H1 (cell line): Measurements from ENCODE around the gene NELFB. TPM values are rescaled to one million over a fixed set of nuclear protein-coding genes. Genes with fewer than 3 reads are reported as not detected.

ENCODE experiments used
- KDM4A ChIP-seq: IDR thresholded peaks from one replicate; pipeline ENCODE4 v1.7.1; 2012; ENCODE audit warnings: low read depth, mild to moderate bottlenecking, moderate library complexity, low read length, inconsistent platforms; ENCODE audit not compliant: severe bottlenecking
- POLR2AphosphoS5 ChIP-seq: IDR thresholded peaks from 2 replicates; pipeline ENCODE4 v1.6.1; 2011; ENCODE audit warnings: low read depth, low read length
- SUZ12 ChIP-seq: fragments of 200-600 bp; sonication (generic); IDR thresholded peaks from 2 replicates; pipeline ENCODE4 v1.6.1; 2012; ENCODE audit warnings: mild to moderate bottlenecking, inconsistent platforms, low read length, moderate library complexity, mixed read lengths
- polyA plus RNA-seq, 7 experiments: library from polyadenylated mRNA; depleted of rRNA in 3 of 7; stranded (reverse) in 5 of 7; unstranded in 2 of 7; fragments of >200 nt in 5 of 7; fragments of 200-250 nt in 2 of 7; gene quantifications; 1 replicate in 5 of 7; 2 replicates in 1 of 7; 4 replicates in 1 of 7; pipeline versions ENCODE4 v1.2.1 to v1.2.3, GENCODE V29; 2011 to 2013; ENCODE audit warnings: missing spikeins in 2 of 7, mixed read lengths in 2 of 7
- total RNA-seq: library from RNA; stranded (reverse); fragmentation: NEBNext Ultra II Directional; extraction: Animal tissue kit (Norgen Biotek cat#: 25700); gene quantifications from 2 replicates; pipeline ENCODE4 v1.2.1, GENCODE V29; 2021

Gene NELFB
- total and polyA plus RNA-seq, 2 of the 8 experiments (the other 6 are each of a cell fraction or from before 2014, with no cell fraction given) = 57.6 to 78.0 TPM

GRCh38 chr9:137317021-137317717, 62.0 kb downstream of the NELFB start (continued):
- TF ChIP-seq POLR2AphosphoS5 (no peak), SUZ12 (no peak), KDM4A (no peak)
